Measurements from ENCODE around the gene DDX60.

The DDX60 gene

DNA sequence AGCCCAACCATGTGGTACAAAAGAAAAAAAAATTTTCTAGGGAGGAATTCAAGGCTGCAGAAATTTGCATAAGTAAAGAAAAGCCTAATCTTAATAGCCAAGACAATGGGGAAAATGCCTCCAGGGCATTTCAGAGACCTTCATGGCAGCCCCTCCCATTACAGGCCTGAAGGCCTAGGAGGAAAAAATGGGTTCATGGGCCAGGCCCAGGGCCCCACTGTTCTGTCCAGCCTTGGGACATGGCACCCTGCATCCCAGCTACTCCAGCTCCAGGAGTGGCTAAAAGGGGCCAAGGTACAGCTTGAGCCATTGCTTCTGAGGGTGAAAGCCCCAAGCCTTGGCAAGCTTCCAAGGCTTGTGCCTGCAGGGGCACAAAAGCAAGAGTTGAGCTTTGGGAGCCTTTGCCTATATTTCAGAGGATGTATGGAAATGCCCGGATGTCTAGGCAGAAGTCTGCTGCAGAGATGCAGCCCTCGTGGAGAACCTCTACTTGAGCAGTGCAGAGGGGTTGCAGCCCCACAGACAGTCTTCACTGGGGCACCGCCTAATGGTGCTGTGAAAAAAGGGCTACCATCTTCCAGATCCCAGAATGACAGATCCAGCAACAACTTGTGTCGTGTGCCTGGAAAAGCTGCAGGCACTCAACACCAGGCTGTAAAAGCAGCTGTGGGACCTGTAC, 115.2 kb downstream of the DDX60 start:
- no peak for FAIRE-seq

DNA sequence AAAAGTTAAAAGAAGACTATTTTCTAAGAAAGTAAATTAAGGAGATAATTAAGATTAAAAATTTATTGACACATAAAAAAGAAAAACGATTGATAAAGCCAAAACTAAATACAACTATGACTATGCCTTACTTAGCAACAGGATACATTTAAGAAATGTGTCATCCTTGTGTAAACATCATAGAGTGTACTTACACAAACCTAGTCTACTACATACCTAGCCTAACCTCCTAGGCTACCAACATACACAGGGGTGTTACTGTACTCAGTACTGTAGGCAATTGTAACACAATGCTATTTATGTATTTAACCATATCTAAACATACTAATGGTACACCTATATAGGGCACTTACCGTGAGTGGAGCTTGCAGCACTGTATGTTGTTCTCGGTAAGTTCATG, 117.9 kb downstream of the DDX60 start:
- no peak for FAIRE-seq

DNA sequence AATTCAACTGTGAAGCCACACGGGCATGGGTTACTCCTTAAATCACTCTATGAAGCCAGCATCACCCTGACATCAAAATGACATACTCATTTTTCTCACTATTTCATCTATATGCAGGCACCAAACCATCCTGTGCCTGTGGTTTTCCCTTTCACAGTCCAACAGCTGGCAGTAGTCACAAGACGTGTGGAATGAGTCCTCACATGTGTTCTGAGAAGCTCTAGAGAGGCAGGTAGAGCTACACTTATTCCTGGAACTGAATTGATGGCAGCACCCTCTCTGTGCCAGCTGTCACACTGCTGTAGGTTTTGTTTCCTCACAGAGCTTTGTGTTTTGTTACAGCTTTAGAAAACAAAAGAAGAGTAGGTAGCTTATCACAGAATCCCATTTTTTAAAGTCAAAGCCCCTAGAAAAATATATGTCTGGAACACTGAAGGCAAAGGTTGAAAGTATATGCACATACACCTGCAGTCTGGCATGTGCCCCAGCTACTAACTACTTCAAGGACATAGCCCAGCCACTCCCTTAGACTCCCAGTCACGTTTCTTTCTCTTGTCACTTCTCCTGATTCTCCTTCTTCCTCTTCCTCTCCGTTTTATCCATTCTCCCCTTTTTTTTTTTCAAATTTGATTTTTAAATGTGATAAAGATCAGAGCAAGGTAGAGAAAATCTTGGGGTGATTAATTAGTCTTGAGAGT, 119.1 kb downstream of the DDX60 start:
- FAIRE-seq = no peak

- no peak for FAIRE-seq
Measured at GRCh38 chr4:168197926-168198325, 120.6 kb downstream of the DDX60 start.

DNA sequence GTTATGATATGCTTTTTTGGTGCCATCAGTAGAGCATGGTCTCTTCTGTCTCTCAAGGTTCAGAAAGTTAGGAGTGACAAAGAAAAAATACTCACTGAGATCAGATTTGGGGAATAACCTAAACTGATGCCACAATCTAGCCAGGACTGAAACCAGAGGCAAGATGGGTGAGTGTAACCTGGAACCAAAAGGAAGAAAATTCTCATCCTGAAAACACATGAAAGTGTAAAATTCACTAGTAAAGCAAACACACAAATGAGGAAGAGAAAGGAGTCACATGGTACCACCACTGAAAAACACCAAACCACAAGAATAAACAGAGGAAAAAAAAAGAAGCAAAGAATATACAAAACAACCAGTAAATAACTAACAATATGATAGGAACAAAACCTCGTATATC, 129.8 kb downstream of the DDX60 start:
- FAIRE-seq = no peak

- peak; percentile 90 for FAIRE-seq
Measured at GRCh38 chr4:168183717-168184571, 134.6 kb downstream of the DDX60 start.

GRCh38 chr4:168177546-168178149, 140.9 kb downstream of the DDX60 start:
- FAIRE-seq = no peak

- FAIRE-seq = no peak
Measured at GRCh38 chr4:168174308-168174707, 144.2 kb downstream of the DDX60 start.

GRCh38 chr4:168167714-168168284, 150.8 kb downstream of the DDX60 start:
- FAIRE-seq = no peak
